Testis (tissue), 3 donors: ENCODE measurements around the gene KMT5C. TPM values are rescaled to one million over a fixed set of nuclear protein-coding genes. Genes with fewer than 3 reads are reported as not detected.

Experiments used
- DNase-seq: peaks from one replicate; pipeline ENCODE4 v3.0.0-alpha.2; 2019
- H3K27ac ChIP-seq, 2 donors: fragments of 200-600 bp; sonication (generic); one replicate each; pipeline ENCODE4 v1.5.1; 2019
- H3K27me3 ChIP-seq: fragments of 200-600 bp; sonication (generic); one replicate; pipeline ENCODE4 v1.5.1; 2019
- H3K36me3 ChIP-seq: fragments of 200-600 bp; sonication (generic); one replicate; pipeline ENCODE4 v1.5.1; 2017; ENCODE audit warnings: low read depth; ENCODE audit errors: missing control alignments
- H3K4me1 ChIP-seq: fragments of 200-600 bp; sonication (generic); one replicate; pipeline ENCODE4 v1.5.1; 2019
- H3K4me3 ChIP-seq, 2 donors: fragments of 200-600 bp; sonication (generic); one replicate each; pipeline ENCODE4 v1.5.1; 2017 to 2019
- H3K9me3 ChIP-seq: fragments of 200-600 bp; sonication (generic); one replicate; pipeline ENCODE4 v1.5.1; 2017
- CTCF ChIP-seq, 3 experiments: fragments of 450-650 bp in 2 of 3; fragments of 200-600 bp in 1 of 3; sonication (generic) in 1 of 3; IDR thresholded peaks; one replicate each; pipeline ENCODE4 v1.5.1; 2016 to 2019; ENCODE audit warnings: antibody characterized with exemption in 3 of 3, mild to moderate bottlenecking in 2 of 3, moderate library complexity in 1 of 3
- POLR2A ChIP-seq: fragments of 450-650 bp; IDR thresholded peaks from one replicate; pipeline ENCODE4 v1.6.1; 2017; ENCODE audit warnings: antibody characterized with exemption, mild to moderate bottlenecking, moderate library complexity
- WGBS, 2 donors: methylation state at CpG; one replicate each; pipeline ENCODE4 v1.1.5; 2018; 5-methylcytosine and 5-hydroxymethylcytosine counted together
- intact Hi-C: fragments of 100-400 bp; cut with DNase I; formaldehyde crosslinking; loops from one replicate; pipeline ENCODE4 v1.15.1; 2023; ENCODE audit warnings: low total_unique reads
- polyA plus RNA-seq: library from polyadenylated mRNA; stranded (reverse); fragments of 350-450 nt; fragmentation: Illumina TruSeq; extraction: RNeasy Lipid Tissue Mini Kit (QIAGEN cat#74804); gene quantifications from one replicate; pipeline ENCODE4 v1.2.3, GENCODE V29; 2014; ENCODE audit warnings: low read depth, low replicate concordance; ENCODE audit not compliant: insufficient read depth
- total RNA-seq, 2 donors: library from RNA; depleted of rRNA; stranded (reverse); fragments of >200 nt; gene quantifications; one replicate each; pipeline ENCODE4 v1.2.3, GENCODE V29; 2016

KMT5C gene
- total and polyA plus RNA-seq, 3 donors from 2014 or later = 14.6 to 62.9 (median 48.8) TPM

GRCh38 chr19:55358943-55359908, 19.6 kb downstream of the KMT5C start:
- no peak for DNase-seq
- 76 to 79% methylated on average over 29 to 32 of the region's 32 CpGs for WGBS, 2 donors

GRCh38 chr19:55360902-55361301, 21.2 kb downstream of the KMT5C start:
- Histone ChIP-seq H3K4me3 (no peak overlapping the region), H3K36me3 (no peaks in the 10 kb centered on the region), H3K4me1 (no peaks in the 10 kb centered on the region), H3K9me3 (no peaks in the 10 kb centered on the region), H3K27ac (no peak overlapping the region), H3K27me3 (no peaks in the 10 kb centered on the region)
- no peak for DNase-seq
- intact Hi-C loops = no loop called here
- WGBS, 2 donors = 84 to 94% methylated on average over 8 to 16 of the region's 16 CpGs
- TF ChIP-seq POLR2A (no peak), CTCF (IDR thresholded peaks at IDR 0.05) (no peak)

More at GRCh38 chr19:55358943-55359908, 19.6 kb downstream of the KMT5C start:
- no peak overlapping the region for H3K27ac ChIP-seq
- no peak for TF ChIP-seq POLR2A
- TF ChIP-seq CTCF (IDR thresholded peaks at IDR 0.05) = no peak
- intact Hi-C loops = no loop called here
- peaks cover 1% of the 10 kb centered on the region for H3K4me1 ChIP-seq
- H3K36me3 ChIP-seq = no peaks in the 10 kb centered on the region
- no peaks in the 10 kb centered on the region for H3K9me3 ChIP-seq
- H3K4me3 ChIP-seq = no peak overlapping the region
- H3K27me3 ChIP-seq = no peaks in the 10 kb centered on the region

GRCh38 chr19:55362174-55362989, 22.7 kb downstream of the KMT5C start:
- Histone ChIP-seq H3K4me1 (no peaks in the 10 kb centered on the region), H3K27me3 (no peaks in the 10 kb centered on the region), H3K27ac (no peak overlapping the region), H3K9me3 (no peaks in the 10 kb centered on the region), H3K4me3 (no peak overlapping the region), H3K36me3 (no peaks in the 10 kb centered on the region)
- intact Hi-C loops = no loop called here
- 83 to 90% methylated on average over 13 to 38 of the region's 38 CpGs for WGBS, 2 donors
- TF ChIP-seq CTCF (IDR thresholded peaks at IDR 0.05) (no peak), POLR2A (no peak)
- DNase-seq = no peak

- Histone ChIP-seq H3K9me3 (no peaks in the 10 kb centered on the region), H3K4me1 (no peaks in the 10 kb centered on the region), H3K27me3 (no peaks in the 10 kb centered on the region), H3K36me3 (no peaks in the 10 kb centered on the region), H3K4me3 (no peak within 1 kb of the TSS), H3K27ac (no peak within 1 kb of the TSS)
- TF ChIP-seq POLR2A (no peak), CTCF (IDR thresholded peaks at IDR 0.05) (no peak)
- intact Hi-C loops = no loop called here
- WGBS, 2 donors = 75 to 100% methylated on average over 2 to 27 of the region's 27 CpGs
- DNase-seq = no peak
These were observed 23.5 kb downstream of the KMT5C start, which contains the start of gene GARIN5B for GRCh38 chr19:55362990-55363716. GARIN5B (minus strand) TSS chr19:55363260; CDS start chr19:55363066, 194 bp downstream.
